T-helper 2 cell treated with Interferon-gamma antibody and Interleukin-4, amounts not matched to agents 5 μg/mL and 100 μg/mL, for 36 hours (primary cell): ENCODE data around the gene PHOSPHO1.
"Not testable (repeated sequence)": the region's sequence is repeated elsewhere in the genome, so short reads cannot be mapped to it uniquely, and the experiment has no call there.

Experiments used
- DNase-seq: peaks from one replicate; pipeline ENCODE4 v3.0.0; 2021; ENCODE audit warnings: low spot score
- H3K27ac Mint-ChIP-seq: one replicate; pipeline ENCODE4 v1.8.0; 2021; ENCODE audit warnings: mild to moderate bottlenecking, mixed read lengths
- H3K27me3 Mint-ChIP-seq: one replicate; pipeline ENCODE4 v1.8.0; 2021; ENCODE audit warnings: low read depth, mixed read lengths
- H3K36me3 Mint-ChIP-seq: one replicate; pipeline ENCODE4 v1.8.0; 2021; ENCODE audit warnings: low read depth, mixed read lengths
- H3K4me1 Mint-ChIP-seq: one replicate; pipeline ENCODE4 v1.8.0; 2021; ENCODE audit warnings: low read depth, mixed read lengths
- H3K4me3 Mint-ChIP-seq: one replicate; pipeline ENCODE4 v1.8.0; 2022; ENCODE audit warnings: mild to moderate bottlenecking, moderate library complexity, mixed read lengths
- H3K9me3 Mint-ChIP-seq: one replicate; pipeline ENCODE4 v1.8.0; 2021; ENCODE audit warnings: mixed read lengths

PHOSPHO1 gene

DNA sequence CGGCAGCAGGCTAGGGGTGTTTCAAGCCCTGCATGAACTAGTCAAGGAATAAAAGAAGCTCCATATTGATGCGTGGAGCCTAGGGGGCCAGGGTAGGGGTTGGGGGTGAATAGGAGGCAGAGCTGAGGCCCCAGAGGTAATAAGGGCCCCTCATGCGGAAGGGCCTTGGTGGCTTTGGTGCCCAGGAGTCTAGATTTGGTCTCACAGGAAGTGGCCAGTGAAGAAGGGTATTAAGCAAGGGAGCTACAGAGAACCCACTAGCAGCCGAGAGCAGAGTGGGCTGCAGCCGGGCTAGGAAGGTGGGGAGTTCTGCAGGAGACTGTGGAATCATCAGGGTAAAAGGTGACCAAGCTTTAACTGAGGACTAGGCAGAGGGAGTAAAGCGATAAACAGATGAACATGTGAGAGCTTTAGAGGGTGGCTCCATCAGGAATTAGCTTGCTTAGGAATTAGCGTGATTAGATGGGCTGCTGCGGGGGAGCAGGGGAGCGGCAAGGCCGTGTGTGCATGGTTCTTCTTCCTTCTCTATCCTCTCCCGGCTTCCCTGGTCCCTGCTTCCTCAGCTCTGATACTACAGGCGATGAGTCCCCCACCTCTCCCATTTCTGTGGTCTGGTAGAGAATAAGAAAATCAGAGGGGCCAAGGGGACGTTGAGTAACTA is 30.0 kb downstream of the PHOSPHO1 start:
- Mint-ChIP-seq H3K9me3 (no peaks in the 10 kb centered on the region), H3K36me3 (no peaks in the 10 kb centered on the region), H3K27ac (no peak overlapping the region), H3K4me1 (peaks cover 20% of the 10 kb centered on the region), H3K4me3 (no peak overlapping the region), H3K27me3 (no peaks in the 10 kb centered on the region)
- no peak for DNase-seq

DNA sequence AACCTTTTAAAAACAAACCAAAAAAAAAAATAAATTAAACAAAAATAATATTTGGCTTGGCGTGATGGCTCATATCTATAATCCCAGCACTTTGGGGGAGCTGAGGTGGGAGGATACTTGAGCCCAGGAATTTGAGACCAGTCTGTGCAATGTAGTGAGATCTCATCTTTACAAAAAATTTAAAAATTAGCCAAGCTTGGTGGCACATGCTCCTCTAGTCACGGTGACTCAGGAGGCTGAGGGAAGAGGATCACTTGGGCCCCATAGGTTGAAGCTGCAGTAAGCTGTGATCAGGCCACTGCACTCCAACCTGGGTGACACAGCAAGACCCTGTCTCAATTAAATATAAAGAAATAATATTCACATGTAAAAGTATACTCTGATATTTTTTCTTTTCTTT is 32.4 kb downstream of the PHOSPHO1 start:
- no peak for DNase-seq
- H3K27ac Mint-ChIP-seq: no peak overlapping the region
- no peaks in the 10 kb centered on the region for H3K36me3 Mint-ChIP-seq
- no peaks in the 10 kb centered on the region for H3K9me3 Mint-ChIP-seq
- H3K27me3 Mint-ChIP-seq: no peaks in the 10 kb centered on the region
- no peak overlapping the region for H3K4me3 Mint-ChIP-seq
- peaks cover 34% of the 10 kb centered on the region for H3K4me1 Mint-ChIP-seq

GRCh38 chr17:49197346-49197998 is 33.1 kb downstream of the PHOSPHO1 start:
- Mint-ChIP-seq H3K27me3 (peaks cover 2% of the 10 kb centered on the region), H3K27ac (no peak overlapping the region), H3K36me3 (no peaks in the 10 kb centered on the region), H3K4me3 (no peak overlapping the region), H3K4me1 (peaks cover 35% of the 10 kb centered on the region), H3K9me3 (no peaks in the 10 kb centered on the region)
- DNase-seq: no peak

- peaks cover 5% of the 10 kb centered on the region for H3K27me3 Mint-ChIP-seq
- no peak overlapping the region for H3K27ac Mint-ChIP-seq
- no peak for DNase-seq
- peaks cover 38% of the 10 kb centered on the region for H3K4me1 Mint-ChIP-seq
- no peaks in the 10 kb centered on the region for H3K9me3 Mint-ChIP-seq
- no peak overlapping the region for H3K4me3 Mint-ChIP-seq
- no peaks in the 10 kb centered on the region for H3K36me3 Mint-ChIP-seq
Measured at GRCh38 chr17:49196520-49196919, 34.1 kb downstream of the PHOSPHO1 start.

- peak overlapping the region; percentile 34 for H3K4me3 Mint-ChIP-seq
- peak overlapping the region; percentile 68 for H3K27ac Mint-ChIP-seq
Measured at GRCh38 chr17:49195751-49196150, 34.8 kb downstream of the PHOSPHO1 start.

DNA sequence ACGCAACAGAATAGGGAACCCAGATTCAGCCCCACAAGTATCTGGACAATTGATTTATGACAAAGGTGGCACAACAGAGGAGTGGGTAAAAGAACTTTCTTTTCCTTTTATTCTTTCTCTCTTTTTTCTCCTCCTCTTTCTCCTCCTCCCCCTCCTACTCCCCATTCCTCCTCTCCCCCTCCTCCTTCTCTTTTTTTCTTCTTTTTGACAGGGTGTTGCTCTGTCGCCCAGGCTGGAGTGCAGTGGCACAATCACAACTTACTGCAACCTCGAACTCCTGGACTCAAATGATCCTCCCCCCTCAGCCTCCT is 36.3 kb downstream of the PHOSPHO1 start:
- no peaks in the 10 kb centered on the region for H3K9me3 Mint-ChIP-seq
- H3K36me3 Mint-ChIP-seq: no peaks in the 10 kb centered on the region
- peaks cover 51% of the 10 kb centered on the region for H3K4me1 Mint-ChIP-seq
- no peak for DNase-seq
- peak overlapping the region; percentile 32 for H3K4me3 Mint-ChIP-seq
- H3K27ac Mint-ChIP-seq: peak overlapping the region; percentile 97
- peaks cover 5% of the 10 kb centered on the region for H3K27me3 Mint-ChIP-seq

More at GRCh38 chr17:49195751-49196150, 34.8 kb downstream of the PHOSPHO1 start:
- Mint-ChIP-seq H3K4me1 (peaks cover 42% of the 10 kb centered on the region), H3K36me3 (no peaks in the 10 kb centered on the region), H3K27me3 (peaks cover 5% of the 10 kb centered on the region), H3K9me3 (no peaks in the 10 kb centered on the region)
- no peak for DNase-seq

DNA sequence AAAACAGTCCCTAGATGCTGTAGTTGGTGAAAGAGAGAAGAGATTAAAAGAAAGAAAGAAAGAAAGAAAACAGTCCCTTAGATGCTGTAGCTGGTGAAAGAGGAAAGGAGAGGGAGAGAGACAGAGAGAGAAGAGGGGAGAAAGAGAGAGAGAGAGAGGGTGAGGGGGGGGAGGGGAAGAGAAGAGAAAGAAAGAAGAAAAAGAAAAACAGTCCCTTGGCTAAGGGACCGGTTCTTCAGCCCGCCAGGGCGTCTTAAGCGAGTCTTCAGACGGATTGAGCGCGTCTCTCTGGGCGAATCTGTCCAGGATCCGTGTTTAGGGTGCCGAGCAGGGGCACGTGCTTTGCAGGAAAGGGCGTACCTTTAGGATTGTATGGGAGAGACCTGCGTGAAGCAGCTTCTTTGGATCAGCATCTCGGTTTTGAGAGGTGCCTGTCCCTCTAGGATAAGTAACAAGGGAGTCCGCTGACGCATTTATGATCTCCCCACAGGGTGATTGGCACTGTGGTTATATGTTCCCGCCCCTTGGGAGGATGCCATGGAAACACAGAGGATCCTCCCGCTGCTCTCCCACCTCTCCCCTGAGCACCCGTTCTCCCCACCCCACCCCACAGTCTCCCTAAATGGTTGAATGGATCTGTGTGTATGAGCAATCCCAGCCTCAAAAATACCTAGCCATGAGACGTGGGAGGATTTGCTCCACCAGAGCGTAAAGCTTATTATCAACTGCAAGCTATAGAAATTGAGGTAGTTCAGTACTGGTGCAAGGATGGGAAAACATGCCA is 36.9 kb downstream of the PHOSPHO1 start:
- H3K4me1 Mint-ChIP-seq: peaks cover 51% of the 10 kb centered on the region
- H3K27me3 Mint-ChIP-seq: peaks cover 5% of the 10 kb centered on the region
- DNase-seq: no peak
- H3K9me3 Mint-ChIP-seq: no peaks in the 10 kb centered on the region
- H3K27ac Mint-ChIP-seq: peak overlapping the region; percentile 97
- no peaks in the 10 kb centered on the region for H3K36me3 Mint-ChIP-seq
- peak overlapping the region; percentile 90 for H3K4me3 Mint-ChIP-seq

GRCh38 chr17:49191917-49192741 is 38.5 kb downstream of the PHOSPHO1 start:
- Mint-ChIP-seq H3K9me3 (no peaks in the 10 kb centered on the region), H3K4me3 (peak overlapping the region; percentile 90), H3K36me3 (no peaks in the 10 kb centered on the region), H3K4me1 (peaks cover 46% of the 10 kb centered on the region), H3K27me3 (peaks cover 5% of the 10 kb centered on the region), H3K27ac (peak overlapping the region; percentile 97)
- DNase-seq: peak; percentile 83

DNA sequence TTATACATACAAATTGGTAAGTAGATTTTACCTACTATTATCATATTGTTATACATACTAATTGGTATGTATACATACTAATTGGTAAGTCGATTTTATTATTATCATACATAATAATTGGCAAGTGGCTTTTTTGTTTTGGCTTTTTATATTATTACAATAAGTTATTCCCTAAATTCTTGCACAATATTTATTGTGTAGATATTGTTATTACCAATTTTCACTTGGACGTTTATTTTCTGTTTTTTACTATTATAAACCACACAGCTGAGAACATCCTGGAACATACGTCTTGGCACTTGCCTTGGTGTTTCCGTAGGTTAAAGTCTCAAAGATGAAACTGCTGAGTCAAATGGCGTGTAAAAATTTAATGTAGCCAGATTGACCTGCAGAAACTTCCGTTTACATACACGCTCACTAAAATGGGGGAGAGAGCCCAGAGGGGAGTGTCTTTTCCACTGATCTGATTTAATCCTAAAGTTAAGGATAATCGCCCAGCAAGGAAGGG is 39.1 kb downstream of the PHOSPHO1 start:
- Mint-ChIP-seq H3K36me3 (no peaks in the 10 kb centered on the region), H3K4me3 (peak overlapping the region; percentile 90), H3K27me3 (peaks cover 5% of the 10 kb centered on the region), H3K4me1 (peaks cover 43% of the 10 kb centered on the region), H3K9me3 (no peaks in the 10 kb centered on the region), H3K27ac (peak overlapping the region; percentile 97)
- DNase-seq: no peak

GRCh38 chr17:49190932-49191331 is 39.7 kb downstream of the PHOSPHO1 start:
- peaks cover 5% of the 10 kb centered on the region for H3K27me3 Mint-ChIP-seq
- peak overlapping the region; percentile 67 for H3K4me3 Mint-ChIP-seq
- no peak for DNase-seq
- peaks cover 3% of the 10 kb centered on the region for H3K36me3 Mint-ChIP-seq
- H3K4me1 Mint-ChIP-seq: peaks cover 38% of the 10 kb centered on the region
- peak overlapping the region; percentile 70 for H3K27ac Mint-ChIP-seq
- peaks cover 5% of the 10 kb centered on the region for H3K9me3 Mint-ChIP-seq

- H3K36me3 Mint-ChIP-seq: peaks cover 9% of the 10 kb centered on the region
- H3K27me3 Mint-ChIP-seq: peaks cover under 1% of the 10 kb centered on the region
- peaks cover 17% of the 10 kb centered on the region for H3K4me1 Mint-ChIP-seq
- no peak overlapping the region for H3K4me3 Mint-ChIP-seq
- no peak for DNase-seq
- peaks cover 27% of the 10 kb centered on the region for H3K9me3 Mint-ChIP-seq
- H3K27ac Mint-ChIP-seq: no peak overlapping the region
Measured at GRCh38 chr17:49187301-49187700, 43.3 kb downstream of the PHOSPHO1 start.

- DNase-seq, H3K27me3 Mint-ChIP-seq, H3K4me3 Mint-ChIP-seq, H3K27ac Mint-ChIP-seq, H3K4me1 Mint-ChIP-seq, H3K36me3 Mint-ChIP-seq: not testable (repeated sequence)
- peaks cover 27% of the 10 kb centered on the region for H3K9me3 Mint-ChIP-seq
Measured at GRCh38 chr17:49185381-49185780, 45.2 kb downstream of the PHOSPHO1 start.

DNA sequence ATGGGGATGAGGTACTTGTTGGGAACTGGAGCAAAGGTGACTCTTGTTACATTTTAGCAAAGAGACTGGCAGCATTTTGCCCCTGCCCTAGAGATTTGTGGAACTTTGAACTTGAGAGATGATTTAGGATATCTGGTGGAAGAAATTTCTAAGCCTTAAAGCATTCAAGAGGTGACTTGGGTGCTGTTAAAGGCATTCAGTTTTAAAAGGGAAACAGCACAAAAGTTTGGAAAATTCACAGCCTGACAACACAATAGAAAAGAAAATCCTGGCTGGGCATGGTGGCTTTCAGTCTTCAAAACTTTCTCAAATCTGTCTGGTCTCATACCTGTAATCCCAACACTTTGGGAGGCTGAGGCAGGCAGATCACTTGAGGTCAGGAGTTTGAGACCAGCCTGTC is 46.1 kb downstream of the PHOSPHO1 start:
- DNase-seq, H3K4me3 Mint-ChIP-seq: not testable (repeated sequence)

More for the DNA sequence above, 46.1 kb downstream of the PHOSPHO1 start:
- H3K27me3 Mint-ChIP-seq, H3K36me3 Mint-ChIP-seq, H3K4me1 Mint-ChIP-seq, H3K27ac Mint-ChIP-seq: not testable (repeated sequence)
- peaks cover 27% of the 10 kb centered on the region for H3K9me3 Mint-ChIP-seq
